Urothelium cell line (cell line): ENCODE results near the gene DAPK2.
A peak's percentile ranks its signal among the peaks of the same experiment; 100 is the strongest.
"Not testable (repeated sequence)": the region's sequence is repeated elsewhere in the genome, so short reads cannot be mapped to it uniquely, and the experiment has no call there.

Experiments
- DNase-seq: peaks from one replicate; pipeline ENCODE4 v3.0.0; 2011; ENCODE audit warnings: low spot score, mixed read lengths
- FAIRE-seq: peaks from 2 replicates; lab custom pipeline; 2011; peaks lifted over from hg19 to GRCh38; lab: Jason Lieb, UNC

The DAPK2 gene

DNA sequence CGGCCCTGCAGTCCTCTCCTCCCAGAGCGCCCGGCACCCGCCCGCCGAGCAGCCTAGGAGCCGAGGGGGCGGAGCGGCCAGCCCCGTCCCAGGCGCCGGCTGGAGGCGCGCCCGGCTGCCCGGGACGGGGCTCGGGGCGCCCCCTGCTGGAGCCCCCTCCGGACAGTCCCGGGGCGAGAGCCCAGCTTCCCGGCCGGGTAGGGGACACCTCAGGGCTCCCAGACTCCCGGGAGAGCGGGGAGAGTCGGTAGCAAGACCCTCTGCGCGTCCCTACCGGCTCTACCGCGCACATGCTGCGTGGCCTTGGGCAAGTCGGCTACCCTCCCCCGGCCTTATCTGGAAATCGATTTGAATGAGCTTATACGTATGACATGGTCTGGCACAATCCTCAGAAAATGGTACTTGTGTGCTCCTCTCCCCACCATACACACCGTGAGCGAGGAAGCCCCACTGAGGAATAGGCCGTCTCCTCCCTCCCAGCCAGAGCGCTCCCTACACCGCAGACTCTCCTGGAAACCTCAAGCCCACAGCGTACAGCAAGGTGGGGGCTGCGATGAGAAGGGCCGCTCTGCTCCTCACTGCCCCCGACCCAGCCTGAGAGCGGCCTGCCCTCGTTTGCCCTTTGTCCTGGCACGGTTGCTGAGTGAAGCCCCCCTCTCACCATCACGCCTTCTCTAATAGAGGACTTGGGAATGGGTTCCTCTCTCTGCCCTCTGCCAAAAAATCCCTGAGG is at the start of gene DAPK2:
Gene DAPK2, minus strand, starts transcription at position 65 of the 733 bp plus-strand sequence. CDS start 6,224 bp downstream, outside the sequence.
- DNase-seq (peak; percentile 97), FAIRE-seq (no peak)

DNA sequence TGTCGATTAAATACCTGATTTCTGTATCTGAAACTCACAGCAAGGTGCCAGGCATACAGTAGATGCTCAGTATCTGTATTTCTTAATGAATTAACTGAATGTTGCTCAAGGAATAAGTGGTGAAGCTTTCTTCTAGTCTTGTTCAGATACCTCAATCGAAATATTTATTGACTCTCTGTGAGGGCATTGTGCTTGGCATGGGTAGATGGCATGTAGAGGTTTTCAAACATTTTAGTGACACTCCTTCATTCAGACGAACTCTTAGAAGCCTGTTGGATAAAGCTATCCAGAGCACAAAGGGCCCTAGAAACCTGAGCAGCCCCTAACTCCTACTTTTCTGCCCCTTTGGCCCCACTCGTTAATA is 49.1 kb upstream of the DAPK2 start:
- FAIRE-seq = no peak
- DNase-seq = no peak

DNA sequence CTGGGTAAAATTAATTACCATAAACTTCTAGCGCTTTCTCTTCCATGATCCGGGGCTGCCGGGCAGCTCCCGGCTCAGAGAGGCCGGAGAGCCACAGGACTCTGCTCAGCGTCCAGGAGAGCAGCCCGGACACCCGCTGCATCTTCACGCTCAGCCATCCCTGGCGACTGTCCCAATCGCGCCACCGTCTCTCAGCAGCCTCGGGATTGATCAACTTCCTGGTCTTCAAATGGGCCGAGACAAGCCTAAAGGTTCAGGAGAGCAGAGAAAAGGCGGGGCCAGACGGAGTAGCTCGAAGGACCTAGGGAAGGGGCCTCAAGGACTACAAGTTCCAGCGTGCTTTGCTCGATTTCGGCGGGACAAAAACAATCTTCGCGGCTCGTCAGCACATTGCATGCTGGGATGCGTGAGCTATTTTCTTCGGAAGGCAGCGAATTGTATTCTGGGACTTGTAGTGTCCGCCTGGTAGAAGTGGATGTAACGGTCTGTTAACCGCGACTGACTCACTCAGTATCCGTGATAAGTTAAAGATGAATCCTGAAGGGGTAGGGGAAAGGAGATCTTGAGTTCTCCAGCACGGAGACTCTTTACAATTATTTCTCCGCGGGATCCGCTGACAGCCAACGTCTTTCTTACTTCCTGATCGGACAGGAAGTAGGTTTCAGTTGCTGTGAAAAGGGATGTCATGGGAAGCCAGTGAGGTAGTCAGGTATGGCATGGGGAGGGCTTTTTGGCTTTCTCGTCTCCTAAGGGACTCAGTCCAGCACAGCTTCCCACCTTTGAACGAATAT is 47.5 kb upstream of the DAPK2 start, which contains the start of gene CIAO2A:
Gene CIAO2A, minus strand, starts transcription at position 212 of the 791 bp plus-strand sequence. Its CDS starts 70 bp downstream, at position 142.
- FAIRE-seq (peak; percentile 46), DNase-seq (peak; percentile 98)

DNA sequence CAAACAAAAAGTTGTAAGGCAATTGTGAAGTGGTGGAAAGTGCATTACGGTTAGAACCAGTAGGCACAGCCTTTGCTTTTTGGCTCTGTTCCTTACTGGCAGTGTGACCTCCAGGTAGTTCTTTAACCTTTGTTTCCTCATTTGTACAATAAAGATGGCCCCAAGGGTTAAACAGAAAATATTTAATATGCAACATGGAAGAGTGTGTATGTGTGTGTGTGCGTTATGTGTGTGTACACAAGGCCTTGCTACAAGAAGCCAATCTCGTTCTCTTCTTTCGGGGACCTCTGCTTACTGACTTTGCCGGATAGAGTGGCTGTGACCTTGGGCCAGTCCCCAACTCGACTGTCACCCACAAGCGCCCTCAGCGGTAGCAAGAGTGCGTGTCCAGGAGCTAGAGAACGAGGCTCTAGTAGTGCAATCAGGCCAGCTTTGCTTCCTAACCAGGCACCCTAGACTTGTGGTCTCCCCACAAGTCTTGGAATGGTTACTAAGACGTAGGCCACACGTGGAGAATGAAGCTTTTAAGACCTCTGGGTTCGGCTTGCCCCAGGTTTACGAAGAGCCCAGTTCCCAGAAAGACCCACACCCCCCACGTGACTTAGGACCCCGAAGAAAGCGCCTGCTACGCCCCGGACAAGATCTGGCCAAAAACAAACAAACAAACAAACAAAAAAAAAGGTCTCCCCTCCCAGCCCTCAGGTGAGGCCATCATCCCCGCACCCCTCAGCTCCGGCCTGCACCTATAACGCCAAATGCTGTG is 46.8 kb upstream of the DAPK2 start:
- peak; percentile 62 for DNase-seq
- no peak for FAIRE-seq

DNA sequence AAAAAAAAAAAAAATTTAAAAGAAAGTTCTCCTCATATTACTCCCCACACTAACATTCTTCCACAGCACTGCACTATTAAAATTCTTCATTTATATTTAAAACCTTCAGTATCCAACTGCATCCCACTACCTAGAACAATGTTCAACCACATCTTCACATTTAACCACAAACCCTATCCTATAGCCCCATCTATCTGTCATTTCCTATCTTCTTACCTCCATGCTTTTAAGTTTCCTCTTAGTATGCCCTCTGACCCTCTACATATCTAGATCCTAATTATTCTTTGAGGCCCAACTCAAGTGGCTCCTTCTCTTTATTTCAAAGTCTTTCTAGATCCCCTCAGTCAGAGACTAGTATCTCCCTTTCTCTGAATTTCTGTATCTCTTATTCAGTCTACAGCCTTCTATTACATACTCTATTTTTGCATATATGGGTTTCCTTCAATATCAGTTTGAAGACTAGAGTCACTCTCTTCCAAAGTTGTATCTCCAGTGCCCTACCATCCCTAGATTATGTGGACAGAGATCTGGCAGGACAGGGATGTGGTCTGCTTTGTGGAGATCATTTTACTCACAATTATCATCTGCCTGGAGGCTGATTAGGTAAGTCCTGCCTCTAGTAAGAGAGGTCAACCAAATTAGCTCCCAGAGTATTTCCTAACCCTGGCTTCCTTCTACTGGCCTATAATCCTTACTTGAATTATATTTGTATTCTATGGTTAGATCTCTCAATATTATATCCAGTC is 46.0 kb upstream of the DAPK2 start:
- FAIRE-seq = no peak
- no peak for DNase-seq

DNA sequence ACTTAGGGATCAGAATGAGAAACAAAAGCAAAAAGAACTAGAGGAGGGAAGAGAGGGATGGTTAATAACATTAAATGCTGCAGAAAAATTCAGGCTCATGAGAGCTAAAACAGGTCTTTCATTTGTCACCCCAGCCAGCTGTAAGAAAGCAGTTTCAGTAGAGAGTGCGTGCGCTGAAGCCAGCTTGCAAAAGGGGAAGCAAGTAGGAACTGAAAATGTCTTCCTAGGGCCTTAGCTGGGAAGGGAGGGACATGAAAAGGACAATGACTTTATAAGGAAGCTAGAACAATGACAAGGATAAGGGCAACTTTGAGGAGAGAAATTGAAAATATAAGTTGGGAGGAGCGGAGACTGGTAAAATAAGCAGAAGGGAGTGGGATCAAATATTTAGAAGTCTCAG is 44.2 kb upstream of the DAPK2 start:
- FAIRE-seq (no peak), DNase-seq (no peak)

DNA sequence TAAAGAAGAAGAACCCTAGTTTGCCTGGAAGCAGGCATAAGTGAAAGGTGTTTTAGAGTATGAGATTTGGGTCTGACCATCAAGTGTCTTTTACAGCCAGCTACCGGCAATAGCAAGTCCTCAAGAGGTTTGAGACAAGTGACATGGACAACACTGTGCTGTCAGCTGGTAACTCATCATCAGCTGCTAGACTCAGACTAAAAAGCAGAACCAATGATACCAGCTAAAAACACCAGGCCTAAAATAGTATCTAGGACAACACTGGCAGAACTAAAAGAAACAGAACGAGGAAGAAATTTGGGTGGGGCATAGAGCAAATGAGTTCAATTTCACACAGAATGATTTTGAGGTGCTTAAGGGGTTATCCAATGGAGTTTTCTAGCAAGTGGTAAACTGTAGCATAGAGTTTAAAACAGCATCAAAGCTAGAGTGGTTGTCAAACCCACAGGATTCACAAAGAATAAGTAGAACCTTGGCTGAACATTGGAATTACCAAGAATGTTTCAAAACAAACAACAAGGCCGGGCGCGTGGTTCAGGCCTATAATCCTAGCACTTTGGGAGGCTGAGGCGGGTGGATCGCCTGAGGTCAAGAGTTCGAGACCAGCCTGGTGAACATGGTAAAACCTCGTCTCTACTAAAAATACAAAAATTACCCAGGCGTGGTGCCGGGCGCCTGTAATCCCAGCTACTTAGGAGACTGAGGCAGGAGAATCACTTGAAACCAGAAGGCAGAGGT is 43.4 kb upstream of the DAPK2 start:
- FAIRE-seq = no peak

DNA sequence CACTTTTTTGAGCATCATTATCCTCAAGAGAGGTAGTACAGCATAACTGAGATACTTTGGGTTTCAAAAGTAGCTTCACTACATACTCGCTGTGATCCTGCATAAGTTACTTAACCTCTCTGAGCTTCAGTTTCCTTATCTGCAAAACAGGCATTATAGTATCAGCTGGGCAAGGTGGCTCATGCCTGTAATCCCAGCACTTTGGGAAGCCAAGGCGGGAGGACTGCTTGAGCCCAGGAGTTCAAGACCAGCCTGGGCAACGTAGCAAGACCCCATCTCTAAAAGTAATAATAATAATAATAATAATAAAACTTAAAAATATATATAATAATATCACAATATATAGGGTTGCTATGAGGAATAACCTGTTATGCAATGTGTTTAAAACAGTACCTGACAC is 36.5 kb upstream of the DAPK2 start:
- FAIRE-seq = no peak
- DNase-seq = no peak

More for the DNA sequence above, 43.4 kb upstream of the DAPK2 start:
- DNase-seq = no peak

DNA sequence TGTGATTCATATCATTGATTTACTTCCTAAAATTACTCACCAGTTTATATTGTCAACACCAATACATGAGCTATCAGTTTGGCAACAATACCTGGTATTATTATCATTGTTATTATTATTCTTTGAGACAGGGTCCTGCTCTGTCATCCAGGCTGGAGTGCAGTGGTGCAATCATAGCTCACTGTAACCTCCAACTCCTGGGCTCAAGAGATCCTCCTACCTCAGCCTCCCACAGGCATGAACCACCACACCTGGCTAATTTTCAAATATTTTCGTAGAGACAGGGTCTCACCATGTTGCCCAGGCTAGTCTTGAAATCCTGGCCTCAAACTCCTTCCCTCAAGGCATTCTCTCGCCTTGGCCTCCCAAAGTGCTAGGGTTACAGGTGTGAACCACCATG is 27.2 kb upstream of the DAPK2 start:
- DNase-seq, FAIRE-seq: not testable (repeated sequence)

DNA sequence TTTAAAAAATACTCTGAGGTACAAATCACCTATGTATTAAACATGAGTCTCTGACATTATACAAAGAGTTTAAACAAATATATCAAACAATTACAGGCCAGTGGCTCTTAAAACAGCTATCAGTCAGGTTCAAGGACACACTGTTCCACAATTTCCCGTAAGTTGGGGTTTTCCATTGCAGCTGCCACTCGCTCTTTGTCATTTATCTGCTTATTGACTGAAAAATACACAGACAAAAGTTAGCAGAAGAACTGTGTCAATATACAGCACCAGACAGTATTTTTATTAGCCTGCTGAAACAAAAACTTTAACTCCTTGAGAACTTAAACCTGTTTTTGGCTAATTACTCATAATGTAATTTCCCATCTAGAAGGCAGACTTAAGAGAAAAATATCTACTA is 26.5 kb upstream of the DAPK2 start:
- no peak for FAIRE-seq

DNA sequence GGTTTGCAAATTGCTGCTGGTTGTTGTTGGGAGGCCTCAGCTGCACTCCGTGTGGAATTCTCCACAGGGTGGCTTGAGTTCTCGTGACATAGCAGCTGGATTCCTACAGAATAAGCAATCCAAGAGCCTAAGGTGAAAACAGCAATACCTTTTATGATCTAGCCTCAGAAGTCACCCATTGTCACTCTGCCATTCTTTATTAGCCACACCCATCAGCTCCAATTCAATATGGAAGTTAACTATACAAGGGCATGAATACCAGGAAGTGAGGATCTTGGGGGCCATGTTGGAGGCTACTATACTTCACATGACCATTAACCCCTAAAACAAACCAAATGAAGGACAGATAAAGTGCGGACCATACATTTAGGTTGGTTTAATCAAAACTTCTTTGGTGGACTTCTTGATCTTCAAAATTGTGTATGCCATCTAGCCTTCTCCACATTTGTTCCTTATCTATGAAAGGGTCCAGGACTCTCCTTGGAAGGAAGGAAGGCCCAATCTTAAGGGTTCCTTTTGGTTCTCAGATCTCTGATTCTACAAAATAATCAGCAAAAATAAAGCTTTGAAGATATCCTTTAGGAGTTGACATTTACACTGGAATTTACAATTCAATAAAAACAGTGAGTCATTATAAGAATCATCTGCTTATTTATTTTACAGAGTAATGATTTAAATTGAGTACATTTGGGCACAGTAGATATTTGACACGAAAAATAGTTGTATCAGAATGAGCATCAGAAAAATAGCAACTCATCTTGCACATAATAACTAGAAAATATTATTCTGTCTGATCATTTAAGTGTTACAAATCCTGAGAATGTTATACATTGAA is 25.9 kb upstream of the DAPK2 start:
- FAIRE-seq (no peak), DNase-seq (no peak)

More for the DNA sequence above, 26.5 kb upstream of the DAPK2 start:
- no peak for DNase-seq

DNA sequence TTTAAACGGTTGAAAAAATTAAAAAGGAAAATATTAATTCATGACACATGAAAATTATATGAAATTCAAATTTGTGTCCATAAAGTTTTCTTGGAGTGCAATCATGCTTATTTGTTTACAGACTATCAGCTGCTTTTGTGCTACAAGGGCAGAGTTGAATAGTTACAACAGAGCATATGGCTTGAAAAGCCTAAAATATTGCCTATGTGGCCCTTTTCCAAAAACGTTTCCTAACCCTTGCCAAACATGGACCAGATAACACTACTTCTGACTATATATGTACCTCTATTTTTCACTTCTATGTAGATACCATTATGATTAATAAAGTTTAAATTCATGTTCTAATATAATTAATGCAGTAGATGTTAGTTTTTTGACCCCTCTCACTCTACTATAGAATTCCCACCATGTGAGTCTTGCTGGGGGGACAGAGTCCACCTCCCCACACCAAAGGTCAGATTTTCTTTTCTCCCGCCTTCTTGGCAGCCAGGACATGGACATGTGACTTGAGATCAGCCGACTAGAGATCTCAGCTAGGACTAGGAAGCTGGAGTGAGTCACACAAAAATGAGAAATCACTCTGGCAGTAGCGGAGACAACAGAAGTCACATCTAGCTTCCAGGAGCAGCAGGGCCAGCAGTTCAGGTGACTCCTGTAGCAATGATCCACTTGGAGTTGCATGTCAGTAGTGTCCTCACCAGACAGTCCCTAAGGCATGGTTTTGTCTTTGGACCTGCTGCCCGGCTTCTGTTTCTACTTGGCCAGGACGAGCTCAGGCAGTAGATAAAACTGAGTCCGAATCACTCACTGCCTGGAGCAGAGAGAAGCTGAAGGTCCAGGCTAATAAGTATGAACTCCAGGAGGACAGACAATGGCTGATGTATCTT is 24.9 kb upstream of the DAPK2 start:
- DNase-seq (peak; percentile 45), FAIRE-seq (no peak)

DNA sequence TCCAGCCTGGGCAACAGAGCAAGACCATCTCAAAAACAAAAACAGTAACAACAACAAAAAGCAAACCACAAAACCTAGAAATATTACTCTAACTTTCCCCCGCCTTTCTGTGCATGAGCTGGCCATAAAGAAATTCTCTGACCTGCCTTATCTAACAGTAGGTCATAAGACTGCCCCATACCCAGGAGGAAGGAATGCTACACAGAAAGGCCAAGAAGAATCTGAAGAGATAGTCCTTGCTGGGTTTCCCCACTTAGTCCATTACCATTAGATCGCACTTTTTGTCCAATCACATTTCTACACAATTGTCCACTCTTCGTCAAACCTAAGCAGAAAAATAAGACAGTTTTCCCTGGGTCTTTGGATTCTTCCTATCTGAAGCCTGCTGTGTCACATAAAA is 23.8 kb upstream of the DAPK2 start:
- DNase-seq (no peak), FAIRE-seq (no peak)

DNA sequence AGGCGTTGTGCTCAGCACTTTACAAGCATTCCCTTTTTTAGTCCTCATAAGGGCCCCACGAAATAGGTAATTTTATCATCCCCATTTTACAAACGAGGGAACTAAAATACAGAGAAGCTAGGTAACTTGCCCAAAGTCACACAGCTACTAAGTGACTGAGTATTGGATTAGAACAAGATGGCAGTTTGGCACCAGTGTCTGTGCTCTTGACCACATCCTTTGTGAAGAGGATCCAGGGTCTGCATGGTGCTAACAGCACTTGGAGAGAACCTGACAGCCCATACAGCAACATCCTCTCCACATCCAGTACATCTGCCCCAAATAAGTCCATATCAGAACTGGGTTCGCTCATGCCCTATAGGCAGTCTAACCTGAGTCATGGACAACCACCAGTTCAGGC is 21.8 kb upstream of the DAPK2 start:
- FAIRE-seq (no peak), DNase-seq (no peak)

DNA sequence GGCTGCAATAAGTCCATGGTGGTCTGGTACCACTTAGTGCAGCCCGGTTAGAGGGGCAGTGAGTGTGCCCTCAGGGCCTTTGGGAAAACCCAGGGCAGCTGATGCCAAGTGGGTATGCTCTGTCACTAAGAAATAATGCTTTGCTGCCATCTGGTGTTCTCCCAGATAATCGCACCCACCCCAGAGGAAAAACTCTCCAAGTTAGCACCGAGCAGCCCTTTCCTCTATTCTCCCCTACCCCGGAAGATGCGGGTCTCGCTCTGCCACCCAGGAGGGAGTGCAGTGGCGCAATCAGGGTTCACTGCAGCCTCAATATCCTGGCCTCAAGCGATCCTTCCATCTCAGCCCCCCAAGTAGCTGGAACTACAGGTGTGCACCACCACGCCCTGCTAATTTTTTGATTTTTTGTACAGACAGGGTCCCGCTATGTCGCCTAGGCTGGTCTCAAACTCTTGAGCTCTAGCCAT is 21.3 kb upstream of the DAPK2 start:
- FAIRE-seq = peak; percentile 58
- peak; percentile 86 for DNase-seq

DNA sequence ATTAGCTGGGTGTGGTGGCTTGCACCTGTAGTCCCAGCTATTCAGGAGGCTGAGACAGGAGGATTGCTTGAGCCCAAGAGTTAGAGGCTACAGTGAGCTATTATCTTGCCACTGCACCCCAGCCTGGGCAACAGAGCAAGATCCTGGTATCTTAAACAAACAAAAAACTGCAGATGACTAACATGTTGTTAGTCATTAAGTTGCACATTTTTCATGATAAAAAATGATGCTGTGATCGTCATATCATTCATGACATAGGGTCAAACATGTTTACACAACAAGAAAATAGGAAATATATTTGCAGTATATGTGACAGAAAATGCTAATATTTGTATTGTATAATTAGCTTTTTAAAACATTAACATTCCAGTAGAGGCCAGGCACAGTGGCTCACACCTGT is 20.2 kb upstream of the DAPK2 start:
- DNase-seq = no peak
- no peak for FAIRE-seq

DNA sequence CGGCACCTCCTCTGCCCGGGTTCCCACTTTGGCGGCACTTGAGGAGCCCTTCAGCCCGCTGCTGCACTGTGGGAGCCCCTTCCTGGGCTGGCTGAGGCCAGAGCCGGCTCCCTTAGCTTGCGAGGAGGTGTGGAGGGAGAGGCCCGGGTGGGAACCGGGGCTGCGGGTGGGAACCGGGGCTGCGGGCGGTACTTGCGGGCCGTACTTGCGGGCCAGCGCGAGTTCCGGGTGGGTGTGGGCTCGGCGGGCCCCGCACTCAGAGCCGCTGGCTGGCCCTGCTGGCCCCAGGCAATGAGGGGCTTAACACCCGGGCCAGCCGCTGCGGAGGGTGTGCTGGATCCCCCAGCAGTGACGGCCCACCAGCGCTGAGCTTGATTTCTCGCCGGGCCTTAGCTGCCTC is 14.4 kb upstream of the DAPK2 start:
- DNase-seq (no peak), FAIRE-seq (no peak)

DNA sequence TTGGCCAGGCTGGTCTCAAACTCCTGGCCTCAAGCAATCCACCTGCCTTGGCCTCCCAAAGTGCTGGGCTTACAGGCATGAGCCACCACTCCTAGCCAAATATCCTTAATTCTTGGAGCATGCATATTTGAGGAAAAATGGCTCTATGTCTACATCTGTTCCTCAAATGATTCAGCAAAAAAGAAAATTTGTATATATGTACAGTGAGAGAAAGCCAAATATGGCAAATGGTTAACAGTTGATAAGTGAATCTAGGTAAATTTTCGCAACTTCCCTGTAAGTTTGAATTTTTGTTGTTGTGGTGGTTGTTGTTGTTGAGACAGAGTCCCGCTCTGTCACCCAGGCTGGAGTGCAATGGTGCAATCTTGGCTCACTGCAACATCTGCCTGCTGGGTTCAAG is 12.8 kb upstream of the DAPK2 start:
- not testable (repeated sequence) for FAIRE-seq, DNase-seq
